ENCODE measurements around the gene CDC45.

CDC45 gene

GRCh38 chr22:19448739-19449421 is 30.8 kb upstream of the CDC45 start:
- DNase-seq = no peak

GRCh38 chr22:19449422-19449767 is 30.3 kb upstream of the CDC45 start:
- DNase-seq = no peak

- no peak for DNase-seq
These were observed 29.2 kb upstream of the CDC45 start for GRCh38 chr22:19450363-19451175.

GRCh38 chr22:19451570-19451969 is 28.1 kb upstream of the CDC45 start:
- DNase-seq = no peak

GRCh38 chr22:19453718-19454117 is 26.0 kb upstream of the CDC45 start:
- no peak for DNase-seq

GRCh38 chr22:19454156-19454555 is 25.6 kb upstream of the CDC45 start:
- DNase-seq = no peak

GRCh38 chr22:19455033-19455432 is 24.7 kb upstream of the CDC45 start:
- DNase-seq = no peak

- no peak for DNase-seq
These were observed 23.9 kb upstream of the CDC45 start for GRCh38 chr22:19455585-19456370.

GRCh38 chr22:19456541-19456940 is 23.2 kb upstream of the CDC45 start:
- DNase-seq = no peak

- no peak for DNase-seq
These were observed 21.8 kb upstream of the CDC45 start for GRCh38 chr22:19457828-19458428.

GRCh38 chr22:19460036-19460435 is 19.7 kb upstream of the CDC45 start:
- DNase-seq = no peak

GRCh38 chr22:19461506-19461905 is 18.2 kb upstream of the CDC45 start:
- no peak for DNase-seq

- no peak for DNase-seq
These were observed 16.7 kb upstream of the CDC45 start for GRCh38 chr22:19463008-19463407.

GRCh38 chr22:19463491-19464469 is 15.9 kb upstream of the CDC45 start:
- DNase-seq = no peak

- DNase-seq = no peak
These were observed 15.2 kb upstream of the CDC45 start for GRCh38 chr22:19464546-19464945.

GRCh38 chr22:19464975-19465374 is 14.7 kb upstream of the CDC45 start:
- no peak for DNase-seq

- no peak for DNase-seq
These were observed 13.5 kb upstream of the CDC45 start for GRCh38 chr22:19466126-19466716.

- DNase-seq = no peak
These were observed 12.6 kb upstream of the CDC45 start for GRCh38 chr22:19466848-19467752.

GRCh38 chr22:19467912-19468311 is 11.8 kb upstream of the CDC45 start:
- no peak for DNase-seq

- DNase-seq = no peak
These were observed 10.3 kb upstream of the CDC45 start for GRCh38 chr22:19469421-19469820.

- DNase-seq = no peak
These were observed 9.7 kb upstream of the CDC45 start for GRCh38 chr22:19470010-19470409.
